ENCODE results near the gene TMEM168. TPM values are rescaled to one million over a fixed set of nuclear protein-coding genes. Genes with fewer than 3 reads are reported as not detected.

Gene TMEM168
- total and polyA plus RNA-seq, 2 donors (not counting 3 experiments of a cell fraction or from before 2014, with no cell fraction given), result 23.4 to 24.4 TPM

- Histone ChIP-seq H3K4me3 (replicated peaks in 1 of 3; ENCODE audit: insufficient read depth in 1 of 3, low read depth in 1 of 3, low read length in 3 of 3) (no peak overlapping the region), H4K20me1 (replicated peaks; ENCODE audit: control insufficient read depth, extremely low read depth, insufficient read depth, low read length) (no peaks in the 10 kb centered on the region), H3K4me2 (ENCODE audit: insufficient read depth, low read length) (no peak overlapping the region), H2AFZ (ENCODE audit: low read depth, low read length) (no peak overlapping the region), H3K27ac (ENCODE audit: insufficient read depth, low read depth, low read length) (no peak overlapping the region), H3K9me1 (replicated peaks; ENCODE audit: control insufficient read depth, extremely low read depth, insufficient read depth, low read length) (no peaks in the 10 kb centered on the region), H3K9ac (replicated peaks; ENCODE audit: extremely low read depth, insufficient read depth, low read length) (no peak overlapping the region), H3K79me2 (ENCODE audit: control insufficient read depth, insufficient read depth, low read length) (no peaks in the 10 kb centered on the region), H3K27me3 (ENCODE audit: control insufficient read depth in 2 of 2, insufficient read depth in 2 of 2, low read length in 2 of 2) (peaks cover 0 to 2% of the 10 kb centered on the region in 2 experiments), H3K36me3 (ENCODE audit: control insufficient read depth in 2 of 2, extremely low read depth in 1 of 2, insufficient read depth in 2 of 2, low read length in 2 of 2) (no peaks in the 10 kb centered on the region), H3K4me1 (ENCODE audit: control insufficient read depth, extremely low read depth, insufficient read depth, low read length) (no peaks in the 10 kb centered on the region), H3K9me3 (replicated peaks; ENCODE audit: control insufficient read depth, insufficient read depth, low read length) (no peaks in the 10 kb centered on the region)
- intact Hi-C loops (cut with micrococcal nuclease) (no loop called here), dilution Hi-C loops (cut with MboI; ENCODE audit: extremely low pct_ligation_motif_present, low sequenced_read_pairs) (no loop called here)
- no peak for TF ChIP-seq JUN (IDR thresholded peaks at IDR 0.05; ENCODE audit: borderline replicate concordance, insufficient read depth, insufficient read length, low read depth)
- no peak for TF ChIP-seq POLR2AphosphoS5 (IDR thresholded peaks at IDR 0.05; ENCODE audit: insufficient read depth, low read depth, low read length)
- TF ChIP-seq MAX (IDR thresholded peaks at IDR 0.05; ENCODE audit: insufficient read depth, insufficient read length), result no peak
- TF ChIP-seq GATA2 (IDR thresholded peaks at IDR 0.05; ENCODE audit: insufficient read depth, insufficient read length, low read depth, low read length), result no peak
- TF ChIP-seq CTCF (IDR thresholded peaks at IDR 0.05; ENCODE audit: extremely low read depth in 1 of 2, insufficient read depth in 1 of 2, low read depth in 1 of 2, low read length in 2 of 2), result no peak
- TF ChIP-seq EZH2 (IDR thresholded peaks at IDR 0.05; ENCODE audit: borderline replicate concordance, low read depth, low read length, severe bottlenecking), result no peak
- no peak for TF ChIP-seq POLR2A (IDR thresholded peaks at IDR 0.05; ENCODE audit: low read depth, low read length)
- no peak for TF ChIP-seq FOS (IDR thresholded peaks at IDR 0.05; ENCODE audit: borderline replicate concordance, insufficient read depth, low read length)
- TF ChIP-seq MYC (IDR thresholded peaks at IDR 0.05; ENCODE audit: low read depth, low read length), result no peak
- ChIA-PET CTCF (no interaction called here), POLR2A (no interaction called here)
- no TSS peak for BruUV-seq (replicated peaks)
- FAIRE-seq (no peak), DNase-seq (ENCODE audit: low read depth, low spot score) (no peak)
Measured at GRCh38 chr7:112752576-112752975, 37.6 kb downstream of the TMEM168 start.

Measured in endothelial cell of umbilical vein (primary cell).